HepG2 (cell line): Measurements from ENCODE around the gene IFT172. TPM values are rescaled to one million over a fixed set of nuclear protein-coding genes. Genes with fewer than 3 reads are reported as not detected.
A peak's percentile ranks its signal among the peaks of the same experiment; 100 is the strongest.

ENCODE experiments used
- BATF2 ChIP-seq: sonication (generic); formaldehyde crosslinking; IDR thresholded peaks from 2 replicates; pipeline ENCODE4 v1.8.0; 2022; ENCODE audit warnings: mild to moderate bottlenecking, missing genetic modification reagents, moderate library complexity
- DNMT3B ChIP-seq: conservative IDR thresholded peaks from 2 replicates; pipeline ENCODE4 v1.6.1; 2016; ENCODE audit warnings: missing biosample characterization, control low read depth
- HMGXB4 ChIP-seq, 2 experiments: sonication (generic) in 1 of 2; formaldehyde crosslinking in 1 of 2; IDR thresholded peaks; 2 replicates each; pipeline versions ENCODE4 v1.4.0 to v1.6.1; 2018 to 2020; ENCODE audit warnings: missing genetic modification reagents in 2 of 2, borderline replicate concordance in 1 of 2, low read depth in 1 of 2, mild to moderate bottlenecking in 1 of 2, missing biosample characterization in 1 of 2
- JUNB ChIP-seq: sonication (generic); formaldehyde crosslinking; IDR thresholded peaks from 2 replicates; pipeline ENCODE4 v1.8.0; 2022; ENCODE audit warnings: missing genetic modification reagents, mild to moderate bottlenecking, borderline replicate concordance
- KAT2B ChIP-seq: fragments of 150-350 bp; IDR thresholded peaks from 2 replicates; pipeline ENCODE4 v1.6.1; 2014; ENCODE audit warnings: low read depth, low read length, borderline replicate concordance
- KAT7 ChIP-seq: IDR thresholded peaks from 2 replicates; pipeline ENCODE4 v1.6.1; 2018; ENCODE audit warnings: borderline replicate concordance, missing compliant biosample characterization
- MEIS2 ChIP-seq: sonication (generic); formaldehyde crosslinking; IDR thresholded peaks from 2 replicates; pipeline ENCODE4 v1.9.0; 2021; ENCODE audit warnings: mild to moderate bottlenecking, missing genetic modification reagents
- NFRKB ChIP-seq: fragments of 450-650 bp; IDR thresholded peaks from 2 replicates; pipeline ENCODE4 v1.6.1; 2017
- SP5 ChIP-seq: IDR thresholded peaks from 2 replicates; pipeline ENCODE4 v1.6.1; 2016; ENCODE audit warnings: low read depth, borderline replicate concordance
- TAF15 ChIP-seq: fragments of 200-400 bp; formaldehyde crosslinking; IDR thresholded peaks from one replicate; pipeline ENCODE4 v1.6.1; 2018; ENCODE audit warnings: mild to moderate bottlenecking, low read depth, low read length; ENCODE audit not compliant: poor library complexity, severe bottlenecking
- YEATS4 ChIP-seq: sonication (generic); formaldehyde crosslinking; IDR thresholded peaks from 2 replicates; pipeline ENCODE4 v1.4.0; 2020; ENCODE audit warnings: missing genetic modification reagents, borderline replicate concordance
- ZFP90 ChIP-seq: sonication (generic); formaldehyde crosslinking; IDR thresholded peaks from 2 replicates; pipeline ENCODE4 v1.8.0; 2022; ENCODE audit warnings: missing genetic modification reagents, mild to moderate bottlenecking, inconsistent platforms, borderline replicate concordance
- ZFY ChIP-seq: sonication (generic); formaldehyde crosslinking; IDR thresholded peaks from 2 replicates; pipeline ENCODE4 v1.4.0; 2020; ENCODE audit warnings: missing genetic modification reagents
- ZNF12 ChIP-seq: sonication (generic); formaldehyde crosslinking; IDR thresholded peaks from 2 replicates; pipeline ENCODE4 v1.5.0; 2020; ENCODE audit warnings: missing genetic modification reagents
- ZNF276 ChIP-seq: sonication (generic); formaldehyde crosslinking; IDR thresholded peaks from 2 replicates; pipeline ENCODE4 v1.4.0; 2020; ENCODE audit warnings: mild to moderate bottlenecking, low read depth, missing genetic modification reagents
- ZNF317 ChIP-seq: sonication (generic); formaldehyde crosslinking; IDR thresholded peaks from 2 replicates; pipeline ENCODE4 v1.5.0; 2020; ENCODE audit warnings: mild to moderate bottlenecking, missing genetic modification reagents
- ZNF562 ChIP-seq: sonication (generic); formaldehyde crosslinking; IDR thresholded peaks from 2 replicates; pipeline ENCODE4 v1.8.0; 2022; ENCODE audit warnings: missing genetic modification reagents, borderline replicate concordance
- ZNF589 ChIP-seq: sonication (generic); formaldehyde crosslinking; conservative IDR thresholded peaks from 2 replicates; pipeline ENCODE4 v1.8.0; 2022; ENCODE audit warnings: mild to moderate bottlenecking, moderate library complexity, missing genetic modification reagents
- ZNF749 ChIP-seq: sonication (generic); formaldehyde crosslinking; IDR thresholded peaks from 2 replicates; pipeline ENCODE4 v1.8.0; 2022; ENCODE audit warnings: mild to moderate bottlenecking, missing genetic modification reagents, moderate library complexity, borderline replicate concordance
- ZNF770 ChIP-seq: sonication (generic); formaldehyde crosslinking; IDR thresholded peaks from 2 replicates; pipeline ENCODE4 v1.5.0; 2020; ENCODE audit warnings: mild to moderate bottlenecking, missing genetic modification reagents
- ZZZ3 ChIP-seq: sonication (generic); formaldehyde crosslinking; IDR thresholded peaks from 2 replicates; pipeline ENCODE4 v1.4.0; 2020; ENCODE audit warnings: missing genetic modification reagents, mild to moderate bottlenecking, borderline replicate concordance
- polyA plus RNA-seq, 8 experiments: library from polyadenylated mRNA; depleted of rRNA in 3 of 8; stranded (reverse) in 7 of 8; unstranded in 1 of 8; fragments of >200 nt; fragmentation: Illumina TruSeq in 4 of 8; extraction: Trizol in 4 of 8; gene quantifications; 2 replicates each; pipeline versions ENCODE4 v1.2.1 to v1.2.3, GENCODE V29; 2011 to 2016; ENCODE audit warnings: low read depth in 4 of 8, missing spikeins in 1 of 8, mixed read lengths in 1 of 8; ENCODE audit not compliant: insufficient read depth in 1 of 8
- total RNA-seq, 5 experiments: library from RNA; depleted of rRNA; stranded (reverse); fragments of >200 nt; fragmentation: Illumina TruSeq; extraction: Trizol; gene quantifications; 2 replicates each; pipeline ENCODE4 v1.2.3, GENCODE V29; 2016; ENCODE audit warnings: low read depth in 1 of 5

Gene IFT172
- total and polyA plus RNA-seq, 2 of the 13 experiments (the other 11 are each of a cell fraction or from before 2014, with no cell fraction given): 21.6 to 35.7 TPM

- TF ChIP-seq BATF2 (CRISPR knock-in tag) (peak; percentile 80; the same call in 1 of the 2 replicates), ZNF317 (peak; percentile 79), NFRKB (no peak), ZNF589 (CRISPR knock-in tag) (peak; percentile 77), ZFP90 (CRISPR knock-in tag) (peak; percentile 22; the same call in 1 of the 2 replicates), KAT7 (CRISPR knock-in tag) (peak; percentile 25; the same call in 1 of the 2 replicates), ZNF12 (no peak; the same call in 1 of the 2 replicates), DNMT3B (CRISPR knock-in tag) (peak; percentile 67; the same call in 1 of the 2 replicates), ZNF276 (CRISPR knock-in tag) (peak; percentile 78; the same call in 1 of the 2 replicates), ZNF562 (CRISPR knock-in tag) (no peak), HMGXB4 (CRISPR knock-in tag; IDR thresholded peaks at IDR 0.05; ENCODE audit: borderline replicate concordance in 1 of 2, low read depth in 1 of 2) (peak; percentile 79 to 88), SP5 (peak; percentile 86), KAT2B (no peak), ZNF770 (CRISPR knock-in tag) (peak; percentile 69), TAF15 (peak; percentile 99), ZZZ3 (CRISPR knock-in tag) (no peak), ZFY (peak; percentile 97), YEATS4 (peak; percentile 88), ZNF749 (CRISPR knock-in tag) (peak; percentile 78; the same call in 1 of the 2 replicates), MEIS2 (CRISPR knock-in tag) (peak; percentile 20; the same call in 1 of the 2 replicates), JUNB (CRISPR knock-in tag) (no peak)
Measured at GRCh38 chr2:27428213-27428977, 61.1 kb downstream of the IFT172 start, which contains the start of gene NRBP1 (continued).
